Stimulated activated CD4-positive, alpha-beta T cell treated with anti-CD3 and anti-CD28 coated beads, Interleukin-12 subunit alpha, Interleukin-12 subunit beta, amount 100 ng/mL, for 48 hours (primary cell): ENCODE measurements around the gene FCGBP.

ENCODE experiments used
- DNase-seq, 3 donors: peaks; one replicate each; pipeline ENCODE4 v3.0.0-alpha.2; 2020; ENCODE audit warnings: low read depth in 2 of 3, low spot score in 1 of 3

Gene FCGBP

DNA sequence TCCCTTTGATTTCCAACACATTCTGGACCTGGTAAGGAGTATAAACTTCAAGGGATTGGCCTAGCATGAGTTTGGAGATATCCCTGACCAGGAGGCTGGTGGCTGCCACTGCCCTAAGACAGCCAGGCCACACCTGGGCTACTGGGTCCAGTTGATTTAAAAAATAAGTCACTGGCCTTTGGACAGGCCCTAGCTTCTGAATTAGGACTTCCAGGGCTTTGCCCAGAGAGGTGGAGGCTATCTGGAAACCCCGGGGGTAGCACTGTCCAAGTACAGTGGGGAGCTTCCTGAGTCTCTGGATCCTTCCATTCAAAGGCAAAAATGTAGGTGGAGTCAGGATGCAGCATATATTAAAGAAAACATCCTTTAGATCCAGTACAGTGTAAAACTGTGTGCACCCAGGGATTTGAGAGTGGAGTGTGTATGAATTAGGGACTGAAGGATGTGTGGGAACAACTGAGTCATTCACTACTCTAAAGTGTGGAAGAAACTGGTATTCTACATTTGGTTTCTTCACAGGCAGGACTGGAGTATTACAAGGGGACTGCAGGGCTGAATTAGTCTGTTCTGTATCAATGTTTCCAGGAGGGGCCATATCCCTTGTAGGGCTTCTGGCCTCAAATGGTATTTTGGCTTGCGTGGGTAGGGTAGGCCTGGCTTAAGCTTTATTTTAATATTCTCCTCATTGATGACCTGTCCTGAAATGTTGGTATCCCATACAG is 14.8 kb upstream of the FCGBP start:
- DNase-seq = no peak

DNA sequence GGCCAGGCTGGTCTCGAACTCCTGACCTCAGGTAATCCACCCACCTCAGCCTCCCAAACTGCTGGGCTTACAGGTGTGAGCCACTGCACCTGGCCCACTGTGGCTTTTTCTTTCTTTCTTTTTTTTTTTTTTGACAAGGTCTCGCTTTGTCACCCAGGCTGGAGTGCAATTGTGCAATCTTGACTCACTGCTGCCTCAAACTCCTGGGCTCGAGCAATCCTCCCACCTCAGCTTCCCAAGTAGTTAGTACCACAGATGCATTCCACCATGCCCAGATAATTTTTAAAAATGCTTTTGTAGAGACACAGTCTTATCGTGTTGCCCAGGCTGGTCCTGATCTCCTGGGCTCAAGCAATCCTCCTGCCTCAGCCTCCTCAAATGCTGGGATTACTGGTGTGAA is 12.1 kb upstream of the FCGBP start:
- DNase-seq = no peak

DNA sequence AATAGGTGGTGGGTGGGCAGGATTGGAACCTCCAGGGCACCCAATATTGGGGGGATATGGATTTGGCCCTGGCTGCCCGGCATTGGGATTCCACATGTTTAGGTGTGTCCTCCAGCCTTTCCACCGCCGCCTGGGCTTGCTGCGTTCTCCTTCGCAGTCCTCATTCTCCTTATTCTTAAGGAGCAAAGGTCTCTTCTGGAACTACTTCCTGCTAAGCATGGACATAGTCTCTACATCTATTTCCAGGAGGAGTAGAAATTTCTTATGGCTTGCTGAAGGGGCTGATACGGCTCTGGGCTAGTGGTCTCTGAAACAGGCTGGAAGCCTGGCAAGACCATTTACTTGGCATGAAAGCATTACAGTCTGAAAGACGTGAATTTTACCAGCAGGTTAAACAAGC is 9.2 kb upstream of the FCGBP start:
- DNase-seq = no peak

DNA sequence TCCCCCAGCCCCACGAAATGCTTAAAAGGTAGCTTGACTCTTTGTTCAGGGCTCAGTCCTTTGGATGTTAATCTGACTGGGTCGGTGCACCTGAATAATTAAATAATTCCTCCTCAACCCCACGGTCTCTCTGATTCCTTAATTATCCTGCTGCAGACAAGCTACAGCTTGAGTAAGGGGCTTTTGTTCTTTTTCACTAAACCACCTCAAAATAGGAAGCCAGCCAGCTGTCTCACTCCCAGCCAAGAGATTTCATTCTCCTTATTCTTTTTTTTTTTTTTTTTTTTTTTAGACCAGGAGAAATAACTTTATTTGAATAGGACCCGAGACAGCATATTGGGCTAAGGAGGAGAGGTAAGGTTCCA is 7.9 kb upstream of the FCGBP start:
- no peak for DNase-seq

DNA sequence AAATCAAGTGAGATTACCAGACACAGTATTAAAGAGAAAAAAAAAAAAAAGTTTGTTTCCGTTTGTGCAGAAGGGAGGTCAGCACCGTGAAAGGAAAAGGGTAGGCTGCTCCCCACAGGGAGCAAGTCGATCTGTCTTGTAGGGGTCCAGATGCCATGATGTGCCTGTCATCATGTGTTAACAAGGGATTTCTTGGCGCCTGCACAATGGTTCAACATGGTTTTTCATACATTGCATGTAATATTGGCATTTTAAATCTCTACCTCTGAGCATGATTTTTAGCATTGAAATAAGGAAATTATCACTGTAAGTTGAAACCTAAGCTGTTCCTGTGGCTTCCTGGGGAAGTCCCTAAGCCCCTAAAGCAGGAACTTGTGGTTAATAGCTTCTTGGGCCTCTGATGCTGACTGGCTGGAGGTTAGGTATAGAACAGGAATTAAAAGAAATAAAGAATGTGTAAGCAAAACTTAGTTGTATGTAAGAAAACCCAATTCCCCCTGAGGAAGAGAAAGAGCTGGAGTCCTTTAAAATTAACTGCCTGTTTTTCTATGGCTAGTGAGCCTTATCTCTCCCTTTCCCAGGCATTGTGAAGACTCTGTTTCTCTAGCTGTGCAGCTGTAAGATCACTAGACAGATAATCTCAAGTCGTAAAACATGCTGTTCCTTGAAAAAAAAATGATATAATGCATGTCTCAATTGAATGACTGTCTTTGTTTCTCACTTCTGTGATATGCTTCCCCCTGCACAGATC is 7.4 kb upstream of the FCGBP start:
- DNase-seq = peak in 2 of 3 donors; percentile 9 to 19

DNA sequence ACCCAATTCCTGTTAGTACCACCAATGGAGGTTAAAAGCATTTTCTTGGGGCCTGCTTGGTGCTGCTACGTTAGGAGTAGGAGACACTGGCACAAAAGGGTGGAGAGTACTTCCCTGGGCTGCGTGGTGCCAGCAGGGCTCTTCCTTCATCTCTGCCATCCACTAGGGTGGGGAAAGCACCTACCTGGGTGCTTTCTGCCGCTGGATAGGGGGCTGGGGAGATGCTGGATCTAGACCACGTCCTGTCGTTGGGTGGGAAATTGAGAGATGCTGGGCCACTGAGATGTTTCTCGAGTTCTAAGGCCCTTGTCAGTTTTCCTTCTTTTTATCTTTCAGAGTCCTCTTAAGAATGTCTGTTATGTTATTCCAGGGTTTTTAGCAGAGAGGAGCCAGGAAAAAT is 6.7 kb upstream of the FCGBP start:
- DNase-seq = no peak

DNA sequence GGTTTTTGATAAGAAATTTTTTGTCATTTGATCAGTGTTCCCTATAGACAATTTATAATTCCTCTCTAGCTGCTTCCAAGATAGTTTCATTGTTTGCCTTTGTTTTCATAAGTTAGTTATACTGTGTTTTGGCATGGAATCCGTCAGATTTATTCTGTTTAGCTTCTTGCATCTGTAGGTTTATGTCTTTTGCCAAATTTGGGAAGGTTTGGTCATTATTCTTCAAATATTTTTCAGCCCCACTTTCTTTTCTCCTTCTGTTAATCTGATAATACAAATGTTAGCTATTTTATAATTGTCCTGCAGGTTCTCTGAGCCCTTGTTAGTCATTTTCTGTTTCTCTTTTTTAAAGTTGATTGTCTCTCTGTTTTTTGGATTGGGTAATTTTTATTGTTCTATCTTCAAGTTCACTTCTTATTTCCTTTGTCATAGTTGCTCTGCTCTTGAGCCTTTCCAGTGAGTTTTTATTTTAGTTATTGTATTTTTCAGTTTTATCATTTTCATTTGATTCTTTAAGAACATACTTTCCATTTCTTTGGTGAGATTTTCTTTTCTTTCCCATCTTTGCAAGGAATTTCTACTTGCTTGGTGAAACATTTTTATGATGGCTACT is 5.9 kb upstream of the FCGBP start:
- DNase-seq = no peak

DNA sequence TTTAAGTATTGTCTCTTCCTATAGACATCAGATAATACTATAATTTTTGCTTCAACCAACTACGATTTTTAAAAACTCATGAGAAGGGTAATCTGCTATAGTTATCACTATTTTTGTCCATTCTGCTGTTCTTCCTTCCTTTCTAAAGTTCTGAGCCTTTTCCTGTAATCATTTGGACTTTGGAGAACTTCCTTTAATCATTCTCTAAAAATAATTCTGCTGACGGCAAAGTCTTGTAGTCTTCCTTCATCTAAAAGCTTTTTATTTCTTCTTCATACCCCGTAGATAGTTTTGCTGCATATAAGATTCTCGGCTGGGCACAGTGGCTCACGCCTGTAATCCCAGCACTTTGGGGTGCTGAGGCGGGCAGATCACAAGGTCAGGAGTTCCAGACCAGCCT is 5.1 kb upstream of the FCGBP start:
- no peak for DNase-seq

DNA sequence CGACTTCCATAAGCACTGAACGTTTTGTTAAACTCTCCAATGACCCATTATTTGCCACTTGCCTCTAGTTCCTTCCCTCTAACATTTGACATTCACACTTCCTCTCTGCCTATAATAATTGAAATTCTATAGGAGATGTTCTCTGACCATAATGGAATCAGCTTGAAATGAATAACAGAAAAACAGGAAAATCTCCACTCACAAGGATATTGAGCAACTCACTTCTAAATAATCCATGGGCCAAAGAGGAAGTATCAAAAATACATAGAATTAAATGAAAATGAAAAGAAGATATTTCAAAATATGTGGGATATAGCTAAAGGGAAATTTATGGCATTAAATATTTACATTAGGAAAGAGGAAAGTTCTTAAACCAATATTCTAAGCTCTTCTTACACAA is 3.4 kb upstream of the FCGBP start:
- no peak for DNase-seq

DNA sequence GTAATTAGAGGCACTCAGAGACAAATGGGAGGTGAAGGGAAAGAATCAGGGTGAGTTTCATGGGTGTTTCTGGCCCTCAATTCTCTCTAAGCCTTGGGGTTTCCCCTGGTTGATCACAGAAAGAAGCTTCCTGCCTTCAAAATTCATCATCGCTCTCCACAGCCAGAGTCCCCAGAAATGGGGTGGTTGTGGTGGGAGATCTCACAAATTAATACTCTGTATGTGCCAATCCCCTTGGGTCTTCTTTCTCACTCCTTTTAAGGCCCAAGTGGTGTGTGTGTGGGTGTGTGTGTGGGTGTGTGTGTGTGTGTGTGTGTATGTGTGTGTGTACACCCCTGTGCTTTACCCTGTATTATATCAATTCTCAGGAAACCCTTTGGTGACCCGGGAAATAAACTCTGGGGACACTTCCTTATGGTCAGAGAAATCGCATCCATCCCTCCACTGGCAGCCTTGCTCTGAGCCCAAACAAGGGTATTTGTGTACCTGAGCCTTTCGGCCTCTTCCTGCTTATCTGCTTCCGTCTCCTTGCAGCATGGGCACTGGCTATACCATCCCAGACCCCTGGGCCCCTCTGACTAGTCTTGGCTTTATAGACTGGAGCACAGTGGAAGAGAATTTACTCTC is 2.8 kb upstream of the FCGBP start:
- peak in 2 of 3 donors; percentile 23 to 40 for DNase-seq

DNA sequence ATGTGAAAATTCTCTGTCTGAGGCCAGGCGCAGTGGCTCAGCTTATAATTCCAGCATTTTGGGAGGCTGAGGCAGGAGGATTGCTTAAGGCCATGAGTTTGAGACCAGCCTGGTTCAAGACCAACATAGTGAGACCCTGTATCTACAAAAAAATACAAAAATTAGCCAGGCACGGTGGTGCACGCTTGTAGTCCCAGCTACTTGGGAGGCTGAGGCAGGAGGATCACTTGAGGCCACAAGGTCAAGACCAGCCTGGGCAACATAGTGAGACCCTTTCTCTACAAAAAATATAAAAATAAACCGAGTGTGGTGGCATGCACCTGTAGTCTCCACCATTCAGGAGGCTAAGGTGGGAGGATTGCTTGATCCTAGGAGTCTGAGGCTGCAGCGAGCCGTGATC is 2.2 kb upstream of the FCGBP start:
- DNase-seq = no peak

DNA sequence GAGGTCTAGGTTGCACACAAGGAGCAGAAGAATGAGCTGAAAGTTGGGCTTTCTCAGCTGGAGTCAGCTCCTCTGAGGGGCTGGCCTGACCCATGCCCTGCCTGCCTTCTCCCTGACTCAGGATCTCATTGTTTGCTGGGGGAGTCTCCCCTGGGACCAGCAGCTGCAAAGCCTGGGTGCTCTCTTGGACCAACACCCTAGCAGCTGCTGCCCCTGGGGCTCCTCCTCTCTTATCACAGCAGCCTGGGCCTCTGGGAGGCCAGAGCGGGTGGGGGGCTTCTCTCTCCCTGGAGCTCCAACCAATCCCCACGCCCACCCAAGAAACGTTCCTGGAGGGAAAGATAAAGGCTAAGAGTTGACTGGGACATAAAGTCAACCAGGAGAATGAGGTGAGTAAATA is 1.6 kb upstream of the FCGBP start:
- DNase-seq = no peak

DNA sequence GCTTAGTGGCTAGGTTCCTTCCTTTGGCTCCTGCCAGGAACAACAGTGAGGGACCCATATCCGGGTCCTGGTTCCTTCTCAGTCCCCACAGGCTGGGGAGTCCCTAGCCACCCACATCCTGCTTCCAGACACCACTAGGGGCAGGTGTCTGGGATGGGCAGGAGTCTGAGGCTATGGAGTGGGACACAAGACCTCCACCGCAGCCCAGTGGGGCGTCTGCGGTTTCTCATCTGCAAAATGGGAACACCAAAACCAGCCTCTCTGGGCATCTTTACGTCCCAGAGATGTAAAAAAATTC is 879 bp upstream of the FCGBP start:
- DNase-seq = no peak

DNA sequence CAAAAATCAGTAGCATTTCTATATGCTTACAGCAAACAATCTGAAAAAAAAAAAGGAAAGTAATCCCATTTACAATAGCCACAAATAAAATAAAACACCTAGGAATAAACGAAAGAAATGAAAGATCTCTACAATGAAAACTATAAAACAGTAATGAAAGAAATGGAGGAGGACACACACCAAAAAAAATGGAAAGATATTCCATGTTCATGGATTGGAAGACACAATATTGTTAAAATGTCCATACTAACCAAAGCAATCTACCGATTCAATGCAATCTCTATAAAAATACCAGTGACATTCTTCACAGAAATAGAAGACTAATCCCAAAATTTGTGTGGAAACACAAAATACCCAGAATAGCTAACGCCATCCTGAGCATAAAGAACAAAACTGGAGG is 4.7 kb downstream of the FCGBP start:
- no peak for DNase-seq

DNA sequence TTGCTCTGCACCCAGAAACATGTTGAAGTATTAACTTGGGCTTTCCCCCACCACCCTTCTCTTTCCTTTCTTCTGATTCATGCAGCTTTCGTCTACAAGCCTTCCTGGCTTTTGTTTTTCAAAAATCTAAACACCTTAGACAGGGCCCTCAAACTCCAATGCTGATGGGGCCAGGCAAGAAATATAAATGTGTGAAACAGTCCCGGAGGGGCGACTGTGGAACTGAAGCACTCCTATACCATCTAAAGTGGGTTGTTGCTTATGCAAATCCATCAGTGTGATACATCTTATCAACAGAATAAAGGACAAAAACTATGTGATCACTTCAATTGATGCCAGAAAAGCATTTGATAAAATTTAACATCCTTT is 6.1 kb downstream of the FCGBP start:
- DNase-seq = no peak

DNA sequence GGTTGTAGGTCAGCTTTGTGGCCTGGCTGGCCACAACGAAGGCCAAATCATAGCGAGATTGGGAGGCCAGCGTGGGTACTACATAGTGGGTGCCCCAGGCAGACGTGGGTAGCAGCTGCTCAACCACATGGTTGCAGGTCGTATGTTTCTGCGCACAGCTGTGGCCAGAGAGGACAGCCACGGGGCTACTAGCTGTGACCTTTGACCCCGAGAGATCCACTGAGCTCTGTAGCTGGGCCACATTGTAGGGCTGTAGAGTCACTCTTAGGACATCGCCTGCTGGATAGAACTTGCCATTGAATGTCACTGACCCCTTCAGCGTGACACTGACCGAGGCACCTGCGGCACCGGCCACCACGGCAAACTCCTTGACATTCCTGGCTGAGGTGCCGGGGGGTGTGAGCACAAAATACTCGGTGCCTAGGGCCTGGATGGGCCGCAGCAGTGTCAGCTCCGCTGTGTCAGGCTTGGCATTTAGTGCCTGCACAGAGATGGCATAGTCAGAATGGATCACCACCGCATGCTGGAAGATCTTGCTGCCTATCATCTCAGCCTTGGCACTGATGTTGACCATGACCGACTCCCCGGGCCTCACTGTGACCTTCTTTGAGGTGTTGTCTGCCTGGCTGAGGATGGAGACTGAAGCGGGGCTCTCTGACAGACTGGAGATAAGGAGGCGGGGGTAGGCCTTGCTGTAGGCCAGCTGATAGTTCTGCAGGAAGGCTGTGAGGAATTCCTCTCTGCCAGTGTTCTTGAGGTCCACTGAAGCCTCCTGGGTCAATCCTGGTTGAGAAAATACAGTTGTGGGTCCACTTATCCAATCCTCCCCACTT is 6.7 kb downstream of the FCGBP start:
- no peak for DNase-seq

DNA sequence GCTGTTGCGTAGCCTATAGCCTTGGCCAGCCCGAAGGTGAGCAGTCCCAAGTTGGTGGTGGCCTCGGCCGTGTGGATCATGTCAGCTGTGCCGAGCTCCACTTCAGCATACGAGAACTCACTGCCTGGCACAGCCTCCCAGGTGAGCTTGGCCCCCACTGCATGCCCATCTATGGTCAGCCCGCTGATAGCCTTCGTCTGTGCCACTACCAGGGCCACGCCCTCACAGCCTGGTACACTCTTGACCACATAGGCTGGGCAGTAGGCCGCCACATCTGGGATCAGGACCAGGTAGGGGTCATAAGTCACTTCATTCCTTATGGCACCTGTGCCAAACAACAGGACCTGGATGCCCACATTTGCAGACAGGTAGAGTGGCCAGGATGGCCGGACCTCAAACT is 7.4 kb downstream of the FCGBP start:
- no peak for DNase-seq

DNA sequence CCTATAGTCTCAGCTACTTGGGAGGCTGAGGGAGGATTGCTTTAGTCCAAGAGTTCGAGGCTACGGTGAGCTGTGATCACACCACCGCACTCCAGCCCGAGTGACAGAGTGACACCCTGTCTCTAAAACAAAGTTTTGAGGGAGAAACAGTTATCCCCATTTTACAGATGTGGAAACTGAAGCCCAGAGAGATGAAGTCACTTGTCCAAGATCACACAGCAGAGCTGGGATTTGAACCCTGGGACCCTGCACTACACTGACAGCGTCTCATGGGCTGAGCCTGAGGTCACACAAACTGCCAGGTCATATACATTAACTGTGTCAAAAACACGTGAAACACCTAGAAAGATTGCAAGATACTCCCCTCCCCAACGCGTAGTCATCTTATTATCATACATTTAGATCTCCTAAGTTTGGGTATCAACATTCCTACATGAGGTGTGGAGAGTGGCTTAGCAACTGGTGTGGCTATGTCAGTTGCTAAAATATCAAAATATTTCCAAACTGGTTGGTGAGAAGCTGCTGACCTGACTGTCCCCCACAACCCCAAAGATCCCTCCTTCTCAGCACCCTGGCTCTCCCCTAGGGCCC is 8.2 kb downstream of the FCGBP start:
- no peak for DNase-seq

DNA sequence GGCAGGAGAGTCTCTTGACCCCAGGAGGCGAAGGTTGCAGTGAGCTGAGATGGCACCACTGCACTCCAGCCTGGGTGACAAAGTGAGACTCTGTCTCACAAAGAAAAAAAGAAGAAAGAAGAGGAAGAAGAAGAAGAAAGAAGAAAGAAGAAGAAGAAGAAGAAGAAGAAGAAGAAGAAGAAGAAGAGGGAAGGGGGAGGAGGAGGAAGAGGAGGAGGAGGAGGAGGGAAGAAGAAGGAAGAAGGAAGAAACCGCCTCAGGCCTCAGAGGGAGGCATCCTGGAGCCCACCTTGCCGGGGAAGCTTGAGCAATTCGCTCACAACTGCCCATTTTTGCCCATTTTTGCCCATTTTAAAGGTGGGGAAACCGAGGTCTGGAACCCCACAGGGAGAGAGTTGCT is 9.5 kb downstream of the FCGBP start:
- DNase-seq = no peak

DNA sequence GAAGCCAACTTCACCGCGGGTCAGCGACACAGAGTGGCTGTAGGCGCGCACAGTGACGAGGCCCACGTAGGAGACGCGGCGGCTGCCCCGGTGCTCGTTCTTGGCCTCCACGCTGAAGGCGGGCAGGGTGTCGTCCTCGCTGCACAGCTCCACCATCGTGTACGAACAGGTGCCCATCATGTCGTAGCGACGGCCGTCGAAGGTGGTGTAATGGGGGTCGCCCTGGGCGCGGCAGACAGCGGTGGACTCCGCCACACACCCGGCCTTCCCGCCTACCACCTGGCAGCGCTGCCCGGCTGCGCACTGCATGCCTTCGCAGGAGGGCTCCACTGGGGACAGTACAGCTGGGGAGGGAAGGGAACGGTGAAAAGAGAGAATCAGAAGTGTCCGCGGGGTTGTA is 10.0 kb downstream of the FCGBP start:
- DNase-seq = no peak

DNA sequence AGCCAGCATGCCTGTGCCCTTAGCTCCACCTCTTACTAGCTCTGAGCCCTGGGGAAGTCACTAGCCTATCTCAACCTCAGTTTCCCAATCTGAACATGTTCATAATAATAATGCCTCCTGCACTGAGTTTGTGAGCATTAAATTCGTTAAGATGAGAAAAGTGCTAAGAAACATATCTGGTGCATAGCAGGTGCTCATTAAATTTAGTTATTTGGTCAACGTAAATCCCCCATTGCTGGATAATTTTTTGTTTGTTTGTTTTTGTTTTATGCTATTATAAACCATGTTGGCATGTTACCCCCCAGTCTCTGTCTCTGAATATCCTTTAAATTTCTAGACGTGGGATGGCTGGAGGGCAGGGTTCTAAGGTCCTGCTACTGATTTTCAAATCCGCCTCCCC is 10.6 kb downstream of the FCGBP start:
- DNase-seq = no peak
